Measurements from ENCODE around the gene ACOXL. TPM values are rescaled to one million over a fixed set of nuclear protein-coding genes. Genes with fewer than 3 reads are reported as not detected.

The ACOXL gene
- total and polyA plus RNA-seq, 10 of the 15 experiments (the other 5 are each of a cell fraction or from before 2014, with no cell fraction given), result 0.05 to 1.3 (median 0.71) TPM

GRCh38 chr2:110732422-110733413, at the start of gene ACOXL (continued):
- TF ChIP-seq ZBTB40 (IDR thresholded peaks at IDR 0.05; ENCODE audit: borderline replicate concordance) (no peak), MEF2B (IDR thresholded peaks at IDR 0.05; ENCODE audit: partially characterized antibody, poor library complexity, severe bottlenecking) (no peak), EGR1 (IDR thresholded peaks at IDR 0.05; ENCODE audit: borderline replicate concordance in 1 of 2, low read depth in 2 of 2, low read length in 2 of 2) (no peak), LARP7 (IDR thresholded peaks at IDR 0.05) (peak; percentile 54; the same call in 1 of the 2 replicates), RCOR1 (conservative IDR thresholded peaks at IDR 0.05; ENCODE audit: low read depth, low read length) (no peak), KLF5 (IDR thresholded peaks at IDR 0.05; ENCODE audit: partially characterized antibody) (no peak), RUNX3 (IDR thresholded peaks at IDR 0.05; ENCODE audit: low read length) (no peak), YBX1 (IDR thresholded peaks at IDR 0.05) (no peak), ZNF24 (IDR thresholded peaks at IDR 0.05) (no peak), SUZ12 (IDR thresholded peaks at IDR 0.05; ENCODE audit: unreplicated experiment) (peak; percentile 49), DPF2 (IDR thresholded peaks at IDR 0.05) (0 out of 2 replicates have a peak, but pooled peaks have one; percentile 40), PAX5 (IDR thresholded peaks at IDR 0.05; ENCODE audit: borderline replicate concordance, low read depth, low read length) (no peak), TAF1 (IDR thresholded peaks at IDR 0.05; ENCODE audit: borderline replicate concordance, low read depth, low read length) (no peak), IKZF1 (conservative IDR thresholded peaks at IDR 0.05) (peak; percentile 38; the same call in 1 of the 2 replicates), BRCA1 (IDR thresholded peaks at IDR 0.05; ENCODE audit: low read depth, low read length) (no peak)
- TF ChIP-seq, protein P1, sequence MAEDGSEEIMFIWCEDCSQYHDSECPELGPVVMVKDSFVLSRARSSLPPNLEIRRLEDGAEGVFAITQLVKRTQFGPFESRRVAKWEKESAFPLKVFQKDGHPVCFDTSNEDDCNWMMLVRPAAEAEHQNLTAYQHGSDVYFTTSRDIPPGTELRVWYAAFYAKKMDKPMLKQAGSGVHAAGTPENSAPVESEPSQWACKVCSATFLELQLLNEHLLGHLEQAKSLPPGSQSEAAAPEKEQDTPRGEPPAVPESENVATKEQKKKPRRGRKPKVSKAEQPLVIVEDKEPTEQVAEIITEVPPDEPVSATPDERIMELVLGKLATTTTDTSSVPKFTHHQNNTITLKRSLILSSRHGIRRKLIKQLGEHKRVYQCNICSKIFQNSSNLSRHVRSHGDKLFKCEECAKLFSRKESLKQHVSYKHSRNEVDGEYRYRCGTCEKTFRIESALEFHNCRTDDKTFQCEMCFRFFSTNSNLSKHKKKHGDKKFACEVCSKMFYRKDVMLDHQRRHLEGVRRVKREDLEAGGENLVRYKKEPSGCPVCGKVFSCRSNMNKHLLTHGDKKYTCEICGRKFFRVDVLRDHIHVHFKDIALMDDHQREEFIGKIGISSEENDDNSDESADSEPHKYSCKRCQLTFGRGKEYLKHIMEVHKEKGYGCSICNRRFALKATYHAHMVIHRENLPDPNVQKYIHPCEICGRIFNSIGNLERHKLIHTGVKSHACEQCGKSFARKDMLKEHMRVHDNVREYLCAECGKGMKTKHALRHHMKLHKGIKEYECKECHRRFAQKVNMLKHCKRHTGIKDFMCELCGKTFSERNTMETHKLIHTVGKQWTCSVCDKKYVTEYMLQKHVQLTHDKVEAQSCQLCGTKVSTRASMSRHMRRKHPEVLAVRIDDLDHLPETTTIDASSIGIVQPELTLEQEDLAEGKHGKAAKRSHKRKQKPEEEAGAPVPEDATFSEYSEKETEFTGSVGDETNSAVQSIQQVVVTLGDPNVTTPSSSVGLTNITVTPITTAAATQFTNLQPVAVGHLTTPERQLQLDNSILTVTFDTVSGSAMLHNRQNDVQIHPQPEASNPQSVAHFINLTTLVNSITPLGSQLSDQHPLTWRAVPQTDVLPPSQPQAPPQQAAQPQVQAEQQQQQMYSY (CRISPR knock-in tag; IDR thresholded peaks at IDR 0.05), result no peak
- TF ChIP-seq, protein P2, sequence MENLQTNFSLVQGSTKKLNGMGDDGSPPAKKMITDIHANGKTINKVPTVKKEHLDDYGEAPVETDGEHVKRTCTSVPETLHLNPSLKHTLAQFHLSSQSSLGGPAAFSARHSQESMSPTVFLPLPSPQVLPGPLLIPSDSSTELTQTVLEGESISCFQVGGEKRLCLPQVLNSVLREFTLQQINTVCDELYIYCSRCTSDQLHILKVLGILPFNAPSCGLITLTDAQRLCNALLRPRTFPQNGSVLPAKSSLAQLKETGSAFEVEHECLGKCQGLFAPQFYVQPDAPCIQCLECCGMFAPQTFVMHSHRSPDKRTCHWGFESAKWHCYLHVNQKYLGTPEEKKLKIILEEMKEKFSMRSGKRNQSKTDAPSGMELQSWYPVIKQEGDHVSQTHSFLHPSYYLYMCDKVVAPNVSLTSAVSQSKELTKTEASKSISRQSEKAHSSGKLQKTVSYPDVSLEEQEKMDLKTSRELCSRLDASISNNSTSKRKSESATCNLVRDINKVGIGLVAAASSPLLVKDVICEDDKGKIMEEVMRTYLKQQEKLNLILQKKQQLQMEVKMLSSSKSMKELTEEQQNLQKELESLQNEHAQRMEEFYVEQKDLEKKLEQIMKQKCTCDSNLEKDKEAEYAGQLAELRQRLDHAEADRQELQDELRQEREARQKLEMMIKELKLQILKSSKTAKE (IDR thresholded peaks at IDR 0.05; ENCODE audit: low read depth, poor library complexity, severe bottlenecking), result no peak
- TF ChIP-seq, protein P3, sequence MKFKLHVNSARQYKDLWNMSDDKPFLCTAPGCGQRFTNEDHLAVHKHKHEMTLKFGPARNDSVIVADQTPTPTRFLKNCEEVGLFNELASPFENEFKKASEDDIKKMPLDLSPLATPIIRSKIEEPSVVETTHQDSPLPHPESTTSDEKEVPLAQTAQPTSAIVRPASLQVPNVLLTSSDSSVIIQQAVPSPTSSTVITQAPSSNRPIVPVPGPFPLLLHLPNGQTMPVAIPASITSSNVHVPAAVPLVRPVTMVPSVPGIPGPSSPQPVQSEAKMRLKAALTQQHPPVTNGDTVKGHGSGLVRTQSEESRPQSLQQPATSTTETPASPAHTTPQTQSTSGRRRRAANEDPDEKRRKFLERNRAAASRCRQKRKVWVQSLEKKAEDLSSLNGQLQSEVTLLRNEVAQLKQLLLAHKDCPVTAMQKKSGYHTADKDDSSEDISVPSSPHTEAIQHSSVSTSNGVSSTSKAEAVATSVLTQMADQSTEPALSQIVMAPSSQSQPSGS (IDR thresholded peaks at IDR 0.05; ENCODE audit: low read length), result no peak

All from GM12878 (cell line).